Measurements from ENCODE around the gene CYP4F3.

DNA sequence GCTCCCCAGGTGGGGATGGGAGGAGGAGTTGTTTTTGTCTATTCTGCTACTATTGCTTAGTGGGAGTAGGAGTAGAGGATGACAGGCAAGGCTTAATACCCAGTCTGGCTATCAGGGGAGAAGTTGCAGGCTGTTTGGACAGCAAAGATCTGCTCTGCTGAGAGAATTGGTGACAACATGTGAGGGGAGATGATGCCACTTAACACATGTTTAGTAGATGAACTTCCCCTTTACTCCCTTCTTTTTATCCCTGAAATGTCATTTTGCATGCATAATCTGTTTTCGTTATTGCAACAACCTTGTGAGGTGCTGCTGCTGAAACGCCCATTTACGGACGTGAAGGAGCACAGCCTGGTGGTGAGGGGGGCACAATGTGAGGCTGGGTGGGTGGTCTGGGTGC lies 29.2 kb downstream of the CYP4F3 start:
- no peak for TF ChIP-seq CTCF (IDR thresholded peaks at IDR 0.05)
- TF ChIP-seq ZFX (IDR thresholded peaks at IDR 0.05; ENCODE audit: borderline replicate concordance), result no peak
